Astrocyte (in vitro differentiated cells and primary cell): ENCODE results near the gene SPTBN5. TPM values are rescaled to one million over a fixed set of nuclear protein-coding genes. Genes with fewer than 3 reads are reported as not detected.

ENCODE experiments used
- DNase-seq: peaks from one replicate; pipeline ENCODE4 v3.0.0-alpha.2; 2010; ENCODE audit warnings: low read depth
- FAIRE-seq: peaks from 2 replicates; lab custom pipeline; 2011; peaks lifted over from hg19 to GRCh38; lab: Jason Lieb, UNC
- H2AFZ ChIP-seq: 2 replicates; pipeline ENCODE4 v1.6.0; 2012; ENCODE audit warnings: low read depth, low read length, inconsistent platforms
- H3K27ac ChIP-seq: 2 replicates; pipeline ENCODE4 v1.5.1; 2011; ENCODE audit warnings: low read depth, low read length, inconsistent platforms
- H3K27me3 ChIP-seq: 2 replicates; pipeline ENCODE4 v1.6.0; 2011; ENCODE audit warnings: low read length, inconsistent platforms; ENCODE audit not compliant: insufficient read depth
- H3K36me3 ChIP-seq: 2 replicates; pipeline ENCODE4 v1.5.1; 2011; ENCODE audit warnings: low read length, inconsistent platforms; ENCODE audit not compliant: insufficient read depth
- H3K4me1 ChIP-seq: 2 replicates; pipeline ENCODE4 v1.5.1; 2011; ENCODE audit warnings: low read length, inconsistent platforms; ENCODE audit not compliant: insufficient read depth
- H3K4me2 ChIP-seq: 2 replicates; pipeline ENCODE4 v1.6.0; 2012; ENCODE audit warnings: low read length, inconsistent platforms
- H3K4me3 ChIP-seq: 2 replicates; pipeline ENCODE4 v1.5.1; 2011; ENCODE audit warnings: low read depth, mild to moderate bottlenecking, low read length, inconsistent platforms; ENCODE audit not compliant: insufficient read depth
- H3K79me2 ChIP-seq: 2 replicates; pipeline ENCODE4 v1.6.0; 2012; ENCODE audit warnings: mild to moderate bottlenecking, low read length, inconsistent platforms; ENCODE audit not compliant: insufficient read depth
- H3K9ac ChIP-seq: 2 replicates; pipeline ENCODE4 v1.6.0; 2012; ENCODE audit warnings: mild to moderate bottlenecking, low read length, inconsistent platforms
- H3K9me3 ChIP-seq: 2 replicates; pipeline ENCODE4 v1.5.1; 2012; ENCODE audit warnings: low read depth, mild to moderate bottlenecking, low read length, inconsistent platforms; ENCODE audit not compliant: insufficient read depth
- H4K20me1 ChIP-seq: 2 replicates; pipeline ENCODE4 v1.6.0; 2012; ENCODE audit warnings: low read length, inconsistent platforms; ENCODE audit not compliant: insufficient read depth
- H3K27ac Mint-ChIP-seq: one replicate; pipeline ENCODE4 v1.8.0; 2021; ENCODE audit warnings: mild to moderate bottlenecking, mixed read lengths; ENCODE audit not compliant: unreplicated experiment
- H3K27me3 Mint-ChIP-seq: one replicate; pipeline ENCODE4 v1.8.0; 2021; ENCODE audit warnings: low read depth, mixed read lengths; ENCODE audit not compliant: unreplicated experiment
- H3K36me3 Mint-ChIP-seq: one replicate; pipeline ENCODE4 v1.8.0; 2021; ENCODE audit warnings: low read depth, mixed read lengths; ENCODE audit not compliant: unreplicated experiment
- H3K4me1 Mint-ChIP-seq: one replicate; pipeline ENCODE4 v1.8.0; 2021; ENCODE audit warnings: low read depth, mixed read lengths; ENCODE audit not compliant: unreplicated experiment
- H3K4me3 Mint-ChIP-seq: one replicate; pipeline ENCODE4 v1.8.0; 2021; ENCODE audit warnings: mild to moderate bottlenecking, moderate library complexity, mixed read lengths; ENCODE audit not compliant: unreplicated experiment
- H3K9me3 Mint-ChIP-seq: one replicate; pipeline ENCODE4 v1.8.0; 2021; ENCODE audit warnings: mild to moderate bottlenecking, mixed read lengths; ENCODE audit not compliant: unreplicated experiment
- EZH2 ChIP-seq: IDR thresholded peaks from 2 replicates; pipeline ENCODE4 v1.6.1; 2012; ENCODE audit warnings: mild to moderate bottlenecking, low read length, inconsistent platforms; ENCODE audit not compliant: insufficient read depth
- total RNA-seq: library from RNA; stranded (reverse); gene quantifications from 2 replicates; pipeline ENCODE4 v1.2.1, GENCODE V29; 2021
- TF ChIP-seq, protein P1 (sequence below): IDR thresholded peaks from 2 replicates; pipeline ENCODE4 v1.5.1; 2011; ENCODE audit warnings: low read depth, mild to moderate bottlenecking, inconsistent platforms, low read length, moderate library complexity; ENCODE audit not compliant: insufficient read depth

Gene SPTBN5
- total RNA-seq, 1 donor from 2014 or later, result 5.3 TPM

DNA sequence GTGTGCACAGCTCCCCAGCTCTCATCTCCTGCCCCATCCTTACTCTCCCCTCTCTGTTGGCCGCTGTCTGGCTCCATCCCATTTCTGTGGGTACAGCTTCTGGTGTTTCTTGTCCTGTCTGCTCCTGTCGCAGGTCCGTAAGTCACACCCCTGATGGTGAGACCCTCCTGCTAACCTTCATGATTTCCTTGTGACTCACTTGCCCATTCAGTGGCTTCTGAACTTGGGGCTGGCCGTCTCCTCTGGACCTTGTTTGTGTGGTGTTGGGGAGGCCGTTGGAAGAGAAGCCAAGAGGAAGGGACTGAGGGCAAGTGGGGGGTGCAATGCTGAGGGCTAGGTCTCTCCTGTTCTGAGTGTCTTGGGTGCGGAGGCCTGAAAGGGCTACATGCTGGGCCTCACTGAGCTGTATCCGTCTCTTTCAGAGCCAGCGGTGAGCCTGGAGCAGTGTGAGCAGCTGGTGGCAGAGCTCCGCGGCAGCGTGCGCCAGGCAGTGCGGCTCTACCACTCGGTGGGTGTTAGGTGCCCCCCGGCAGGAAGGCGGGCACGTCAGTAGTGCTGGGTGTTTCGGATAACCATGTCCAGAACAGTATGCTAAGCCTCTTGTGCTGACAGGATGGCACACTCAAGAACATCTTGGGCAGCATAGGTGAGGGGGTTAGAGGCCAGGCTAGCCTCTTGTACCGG is 69.6 kb downstream of the SPTBN5 start:
- FAIRE-seq, result no peak
- H4K20me1 ChIP-seq, result no peaks in the 10 kb centered on the region
- H3K27me3 ChIP-seq, result no peaks in the 10 kb centered on the region
- H3K9me3 ChIP-seq, result no peaks in the 10 kb centered on the region
- no peak overlapping the region for H3K4me2 ChIP-seq
- no peaks in the 10 kb centered on the region for H3K27me3 Mint-ChIP-seq
- H3K4me1 ChIP-seq, result peaks cover 14% of the 10 kb centered on the region
- no peak overlapping the region for H3K4me3 Mint-ChIP-seq
- no peaks in the 10 kb centered on the region for H3K79me2 ChIP-seq
- H3K4me3 ChIP-seq, result no peak overlapping the region
- H3K9ac ChIP-seq, result no peak overlapping the region
- no peak for TF ChIP-seq EZH2
- TF ChIP-seq, protein P1, sequence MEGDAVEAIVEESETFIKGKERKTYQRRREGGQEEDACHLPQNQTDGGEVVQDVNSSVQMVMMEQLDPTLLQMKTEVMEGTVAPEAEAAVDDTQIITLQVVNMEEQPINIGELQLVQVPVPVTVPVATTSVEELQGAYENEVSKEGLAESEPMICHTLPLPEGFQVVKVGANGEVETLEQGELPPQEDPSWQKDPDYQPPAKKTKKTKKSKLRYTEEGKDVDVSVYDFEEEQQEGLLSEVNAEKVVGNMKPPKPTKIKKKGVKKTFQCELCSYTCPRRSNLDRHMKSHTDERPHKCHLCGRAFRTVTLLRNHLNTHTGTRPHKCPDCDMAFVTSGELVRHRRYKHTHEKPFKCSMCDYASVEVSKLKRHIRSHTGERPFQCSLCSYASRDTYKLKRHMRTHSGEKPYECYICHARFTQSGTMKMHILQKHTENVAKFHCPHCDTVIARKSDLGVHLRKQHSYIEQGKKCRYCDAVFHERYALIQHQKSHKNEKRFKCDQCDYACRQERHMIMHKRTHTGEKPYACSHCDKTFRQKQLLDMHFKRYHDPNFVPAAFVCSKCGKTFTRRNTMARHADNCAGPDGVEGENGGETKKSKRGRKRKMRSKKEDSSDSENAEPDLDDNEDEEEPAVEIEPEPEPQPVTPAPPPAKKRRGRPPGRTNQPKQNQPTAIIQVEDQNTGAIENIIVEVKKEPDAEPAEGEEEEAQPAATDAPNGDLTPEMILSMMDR, result no peak
- peaks cover 15% of the 10 kb centered on the region for H3K36me3 ChIP-seq
- peaks cover 5% of the 10 kb centered on the region for H3K4me1 Mint-ChIP-seq
- H3K27ac ChIP-seq, result no peak overlapping the region
- DNase-seq, result no peak
- H3K9me3 Mint-ChIP-seq, result no peaks in the 10 kb centered on the region
- H2AFZ ChIP-seq, result no peak overlapping the region
- no peak overlapping the region for H3K27ac Mint-ChIP-seq
- peaks cover 18% of the 10 kb centered on the region for H3K36me3 Mint-ChIP-seq

DNA sequence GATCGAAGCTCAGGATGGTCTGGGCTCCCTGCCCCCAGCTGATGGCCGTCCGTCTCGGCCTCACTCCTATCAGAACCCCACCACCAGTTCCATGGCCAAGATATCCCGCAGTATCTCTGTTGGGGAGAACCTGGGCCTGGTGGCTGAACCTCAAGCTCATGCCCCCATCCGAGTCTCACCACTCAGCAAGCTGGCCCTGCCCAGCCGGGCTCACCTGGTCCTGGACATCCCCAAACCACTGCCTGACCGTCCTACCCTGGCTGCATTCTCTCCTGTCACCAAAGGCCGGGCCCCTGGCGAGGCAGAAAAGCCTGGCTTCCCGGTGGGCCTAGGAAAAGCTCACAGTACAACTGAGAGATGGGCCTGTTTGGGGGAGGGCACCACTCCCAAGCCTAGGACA is 70.4 kb downstream of the SPTBN5 start:
- Histone ChIP-seq H2AFZ (no peak overlapping the region), H3K27me3 (no peaks in the 10 kb centered on the region), H3K9ac (no peak overlapping the region), H3K4me1 (peaks cover 8% of the 10 kb centered on the region), H3K36me3 (peaks cover 17% of the 10 kb centered on the region), H3K4me2 (no peak overlapping the region), H4K20me1 (no peaks in the 10 kb centered on the region), H3K79me2 (no peaks in the 10 kb centered on the region), H3K4me3 (no peak overlapping the region), H3K27ac (no peak overlapping the region), H3K9me3 (no peaks in the 10 kb centered on the region)
- Mint-ChIP-seq H3K4me1 (peaks cover 3% of the 10 kb centered on the region), H3K36me3 (peaks cover 19% of the 10 kb centered on the region), H3K27ac (no peak overlapping the region), H3K27me3 (no peaks in the 10 kb centered on the region), H3K4me3 (no peak overlapping the region), H3K9me3 (no peaks in the 10 kb centered on the region)
- FAIRE-seq (no peak), DNase-seq (no peak)
- TF ChIP-seq, protein P1, result no peak
- no peak for TF ChIP-seq EZH2

DNA sequence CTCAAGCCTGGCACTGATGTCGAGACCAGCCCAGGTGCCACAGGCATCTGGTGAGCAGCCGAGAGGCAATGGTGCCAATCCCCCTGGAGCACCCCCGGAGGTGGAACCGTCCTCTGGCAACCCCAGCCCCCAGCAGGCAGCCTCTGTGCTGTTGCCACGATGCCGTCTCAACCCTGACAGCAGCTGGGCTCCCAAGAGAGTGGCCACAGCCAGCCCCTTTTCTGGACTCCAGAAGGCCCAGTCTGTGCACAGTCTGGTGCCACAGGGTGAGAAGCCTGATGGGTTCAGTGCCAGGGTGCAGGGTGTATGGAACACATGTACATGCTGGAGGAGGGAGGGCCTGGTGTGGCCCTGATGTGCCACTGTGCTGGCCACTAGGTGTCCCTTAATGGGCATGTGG is 70.9 kb downstream of the SPTBN5 start:
- H2AFZ ChIP-seq, result no peak overlapping the region
- H3K27me3 ChIP-seq, result no peaks in the 10 kb centered on the region
- Mint-ChIP-seq H3K36me3 (peaks cover 23% of the 10 kb centered on the region), H3K4me1 (peaks cover 3% of the 10 kb centered on the region), H3K27me3 (no peaks in the 10 kb centered on the region), H3K9me3 (no peaks in the 10 kb centered on the region), H3K4me3 (no peak overlapping the region), H3K27ac (no peak overlapping the region)
- no peak overlapping the region for H3K27ac ChIP-seq
- H3K9ac ChIP-seq, result no peak overlapping the region
- peaks cover 6% of the 10 kb centered on the region for H3K4me1 ChIP-seq
- no peaks in the 10 kb centered on the region for H4K20me1 ChIP-seq
- no peak overlapping the region for H3K4me3 ChIP-seq
- FAIRE-seq, result no peak
- no peak for DNase-seq
- H3K36me3 ChIP-seq, result peaks cover 17% of the 10 kb centered on the region
- H3K79me2 ChIP-seq, result no peaks in the 10 kb centered on the region
- no peak overlapping the region for H3K4me2 ChIP-seq
- H3K9me3 ChIP-seq, result no peaks in the 10 kb centered on the region
- TF ChIP-seq, protein P1, result no peak
- TF ChIP-seq EZH2, result no peak
